Neural crest cell (in vitro differentiated cells): ENCODE results near the gene NAPB. TPM values are rescaled to one million over a fixed set of nuclear protein-coding genes. Genes with fewer than 3 reads are reported as not detected.

Source experiments
- DNase-seq: peaks from one replicate; pipeline ENCODE4 v3.0.0; 2021; ENCODE audit warnings: low read depth, mixed read lengths, low spot score
- H3K27ac Mint-ChIP-seq: one replicate; pipeline ENCODE4 v1.8.0; 2021; ENCODE audit warnings: mild to moderate bottlenecking, mixed read lengths; ENCODE audit not compliant: unreplicated experiment
- H3K27me3 Mint-ChIP-seq: 2 replicates; pipeline ENCODE4 v1.8.0; 2021; ENCODE audit warnings: low read depth, mild to moderate bottlenecking, mixed read lengths
- H3K36me3 Mint-ChIP-seq: 2 replicates; pipeline ENCODE4 v1.8.0; 2021; ENCODE audit warnings: low read depth, mild to moderate bottlenecking, mixed read lengths
- H3K4me1 Mint-ChIP-seq: 2 replicates; pipeline ENCODE4 v1.8.0; 2021; ENCODE audit warnings: mixed read lengths
- H3K4me3 Mint-ChIP-seq: one replicate; pipeline ENCODE4 v1.8.0; 2021; ENCODE audit warnings: mild to moderate bottlenecking, mixed read lengths
- H3K9me3 Mint-ChIP-seq: 2 replicates; pipeline ENCODE4 v1.8.0; 2021; ENCODE audit warnings: mixed read lengths
- total RNA-seq: library from RNA; stranded (reverse); gene quantifications from 2 replicates; pipeline ENCODE4 v1.2.1, GENCODE V29; 2021
- TF ChIP-seq, protein P1 (sequence below): fragments of 200-600 bp; sonication (generic); conservative IDR thresholded peaks from 2 replicates; pipeline ENCODE4 v1.5.0; 2021; ENCODE audit warnings: antibody characterized with exemption, mild to moderate bottlenecking

The NAPB gene
- total RNA-seq, 1 donor from 2014 or later, result 14.6 TPM

DNA sequence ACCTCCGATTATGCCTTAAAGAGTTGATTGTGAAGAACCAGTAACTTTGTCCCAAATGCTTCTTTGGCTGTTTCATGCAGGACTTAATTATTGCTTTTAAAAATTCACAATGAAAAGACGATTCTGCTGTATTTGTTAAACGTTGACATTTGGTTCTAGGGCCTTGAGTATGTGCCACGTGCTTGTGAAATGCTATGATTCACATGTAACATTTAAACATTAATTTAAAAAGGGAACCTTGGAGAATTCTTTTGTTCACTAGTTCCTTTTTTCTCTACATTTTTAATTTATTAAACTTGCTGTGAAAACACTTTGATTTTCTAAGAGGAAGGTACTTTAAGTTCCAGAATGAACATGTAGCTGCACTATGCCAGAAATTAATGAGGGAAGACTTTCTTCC, 49.8 kb downstream of the NAPB start:
- Mint-ChIP-seq H3K27me3 (no peaks in the 10 kb centered on the region), H3K9me3 (no peaks in the 10 kb centered on the region), H3K36me3 (peaks cover 24% of the 10 kb centered on the region), H3K27ac (no peak overlapping the region), H3K4me3 (no peak overlapping the region), H3K4me1 (peaks cover 10% of the 10 kb centered on the region)
- no peak for DNase-seq
- TF ChIP-seq, protein P1, sequence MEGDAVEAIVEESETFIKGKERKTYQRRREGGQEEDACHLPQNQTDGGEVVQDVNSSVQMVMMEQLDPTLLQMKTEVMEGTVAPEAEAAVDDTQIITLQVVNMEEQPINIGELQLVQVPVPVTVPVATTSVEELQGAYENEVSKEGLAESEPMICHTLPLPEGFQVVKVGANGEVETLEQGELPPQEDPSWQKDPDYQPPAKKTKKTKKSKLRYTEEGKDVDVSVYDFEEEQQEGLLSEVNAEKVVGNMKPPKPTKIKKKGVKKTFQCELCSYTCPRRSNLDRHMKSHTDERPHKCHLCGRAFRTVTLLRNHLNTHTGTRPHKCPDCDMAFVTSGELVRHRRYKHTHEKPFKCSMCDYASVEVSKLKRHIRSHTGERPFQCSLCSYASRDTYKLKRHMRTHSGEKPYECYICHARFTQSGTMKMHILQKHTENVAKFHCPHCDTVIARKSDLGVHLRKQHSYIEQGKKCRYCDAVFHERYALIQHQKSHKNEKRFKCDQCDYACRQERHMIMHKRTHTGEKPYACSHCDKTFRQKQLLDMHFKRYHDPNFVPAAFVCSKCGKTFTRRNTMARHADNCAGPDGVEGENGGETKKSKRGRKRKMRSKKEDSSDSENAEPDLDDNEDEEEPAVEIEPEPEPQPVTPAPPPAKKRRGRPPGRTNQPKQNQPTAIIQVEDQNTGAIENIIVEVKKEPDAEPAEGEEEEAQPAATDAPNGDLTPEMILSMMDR, result no peak

DNA sequence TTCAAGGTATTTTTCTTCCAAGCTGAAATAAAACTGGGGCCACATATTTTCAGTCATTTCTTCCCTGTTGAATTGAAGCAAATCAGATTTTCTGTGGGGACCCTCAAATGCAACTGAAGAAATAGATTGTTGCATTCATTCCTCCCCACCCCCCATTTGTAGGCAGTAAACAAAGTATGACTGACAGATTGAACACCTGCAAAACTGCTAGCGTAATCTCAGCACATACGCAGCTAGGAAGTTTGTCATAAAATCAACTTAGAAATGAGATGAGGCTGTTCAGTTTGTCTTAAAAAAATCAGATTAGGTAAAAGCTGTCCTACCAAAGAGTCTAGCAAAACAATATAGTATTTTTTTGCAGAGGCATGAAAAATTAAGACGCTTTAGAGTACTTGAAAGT, 50.4 kb downstream of the NAPB start:
- H3K27ac Mint-ChIP-seq, result no peak overlapping the region
- H3K9me3 Mint-ChIP-seq, result no peaks in the 10 kb centered on the region
- DNase-seq, result no peak
- H3K27me3 Mint-ChIP-seq, result no peaks in the 10 kb centered on the region
- TF ChIP-seq, protein P1, result no peak
- peaks cover 22% of the 10 kb centered on the region for H3K36me3 Mint-ChIP-seq
- H3K4me1 Mint-ChIP-seq, result peaks cover 16% of the 10 kb centered on the region
- no peak overlapping the region for H3K4me3 Mint-ChIP-seq

DNA sequence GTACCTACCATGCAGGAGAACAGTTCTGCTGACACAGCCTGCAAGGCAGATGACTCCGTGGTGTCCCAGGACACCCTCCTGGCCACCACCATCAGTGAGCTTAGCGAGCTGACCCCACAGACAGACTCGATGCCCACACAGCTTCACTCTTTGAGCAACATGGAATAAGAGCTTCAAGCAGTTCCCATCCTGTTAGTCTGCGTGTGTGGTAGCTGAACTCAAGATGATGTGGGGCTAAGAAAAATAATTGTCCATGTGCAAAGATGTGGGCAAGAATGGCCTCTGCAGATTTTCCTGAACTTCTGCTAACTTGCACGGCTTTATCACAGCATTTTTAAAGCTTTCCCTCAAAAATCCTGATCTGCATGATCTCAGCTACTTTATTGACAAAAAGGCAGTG, 51.0 kb downstream of the NAPB start:
- TF ChIP-seq, protein P1, result no peak
- H3K9me3 Mint-ChIP-seq, result no peaks in the 10 kb centered on the region
- peaks cover 17% of the 10 kb centered on the region for H3K4me1 Mint-ChIP-seq
- H3K27me3 Mint-ChIP-seq, result no peaks in the 10 kb centered on the region
- H3K4me3 Mint-ChIP-seq, result no peak overlapping the region
- no peak for DNase-seq
- no peak overlapping the region for H3K27ac Mint-ChIP-seq
- H3K36me3 Mint-ChIP-seq, result peaks cover 17% of the 10 kb centered on the region

DNA sequence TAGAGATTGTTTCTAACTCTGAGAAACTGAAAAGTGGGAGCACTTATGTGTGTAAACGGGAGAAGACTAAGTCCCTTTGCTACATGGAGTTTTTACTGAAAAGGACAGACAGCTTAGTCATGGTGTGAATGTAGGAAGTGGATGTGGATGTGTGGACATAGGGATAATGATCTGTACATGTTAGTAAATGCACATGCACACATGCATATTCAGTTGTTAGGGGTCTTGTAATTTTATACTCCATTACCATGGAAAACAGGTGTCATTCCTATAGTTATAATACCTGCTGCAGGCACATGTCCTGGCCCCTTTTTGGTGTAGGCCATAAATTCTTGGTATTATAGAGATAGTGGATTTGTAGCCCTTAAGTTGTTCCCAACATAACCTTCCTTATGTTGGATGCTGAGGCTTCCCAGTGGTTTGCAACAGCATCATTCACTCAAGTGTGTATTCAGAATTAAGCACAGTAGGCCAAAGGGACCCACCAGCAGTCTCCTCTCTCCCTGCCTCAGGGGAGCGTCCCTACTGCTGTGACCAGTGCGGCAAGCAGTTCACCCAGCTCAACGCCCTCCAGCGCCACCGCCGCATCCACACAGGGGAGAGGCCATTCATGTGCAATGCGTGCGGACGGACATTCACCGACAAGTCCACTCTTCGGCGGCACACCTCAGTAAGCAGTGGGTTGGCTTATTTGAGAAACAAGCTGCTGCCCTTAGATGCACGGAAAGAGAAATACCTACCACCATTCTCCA, 52.0 kb downstream of the NAPB start:
- no peak overlapping the region for H3K27ac Mint-ChIP-seq
- peaks cover 22% of the 10 kb centered on the region for H3K36me3 Mint-ChIP-seq

DNA sequence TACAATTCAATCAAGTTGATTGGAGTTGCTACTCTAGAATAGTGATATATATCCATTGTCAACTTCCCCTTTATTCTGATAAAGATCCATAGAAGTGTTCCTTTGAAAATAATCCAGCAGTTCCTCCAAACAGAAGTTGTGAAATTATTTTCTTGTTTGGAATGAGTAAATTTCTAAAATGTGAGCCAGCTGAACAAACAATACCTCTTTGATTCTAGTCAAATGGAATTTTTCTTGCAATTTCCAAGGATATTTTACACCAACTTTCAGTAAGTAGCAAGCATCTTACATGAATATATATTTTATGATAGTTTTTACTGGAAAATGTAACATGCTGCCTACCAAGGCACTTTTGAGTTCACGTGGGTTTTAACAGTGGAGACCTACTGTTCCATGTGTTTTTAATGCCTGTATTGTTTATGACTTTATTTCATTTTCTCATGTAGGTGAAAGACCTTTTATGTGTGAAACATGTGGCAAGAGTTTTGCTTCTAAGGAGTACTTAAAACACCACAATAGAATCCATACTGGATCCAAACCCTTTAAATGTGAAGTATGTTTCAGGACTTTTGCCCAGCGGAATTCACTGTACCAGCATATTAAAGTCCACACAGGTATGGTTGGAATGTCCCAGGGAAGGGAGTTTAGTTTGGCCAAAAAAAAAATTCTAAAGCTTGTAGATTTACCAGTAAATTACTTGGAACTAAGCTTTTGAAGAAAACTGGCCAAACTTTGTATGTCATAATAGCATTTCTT, 52.8 kb downstream of the NAPB start:
- Mint-ChIP-seq H3K36me3 (peaks cover 15% of the 10 kb centered on the region), H3K27me3 (no peaks in the 10 kb centered on the region), H3K4me3 (no peak overlapping the region), H3K4me1 (peaks cover 34% of the 10 kb centered on the region), H3K9me3 (no peaks in the 10 kb centered on the region), H3K27ac (no peak overlapping the region)
- DNase-seq, result no peak
- TF ChIP-seq, protein P1, result no peak

More for the DNA sequence above, 52.0 kb downstream of the NAPB start:
- no peak for DNase-seq
- Mint-ChIP-seq H3K4me1 (peaks cover 26% of the 10 kb centered on the region), H3K9me3 (no peaks in the 10 kb centered on the region), H3K27me3 (no peaks in the 10 kb centered on the region), H3K4me3 (no peak overlapping the region)
- TF ChIP-seq, protein P1, result no peak
